Measurements from ENCODE around the gene MET.
"Not testable (repeated sequence)": the region's sequence is repeated elsewhere in the genome, so short reads cannot be mapped to it uniquely, and the experiment has no call there.

The MET gene

GRCh38 chr7:116809636-116810266, 137.8 kb downstream of the MET start:
- DNase-seq (ENCODE audit: low spot score): peak; percentile 95

- DNase-seq (ENCODE audit: low spot score): peak; percentile 90
These were observed 138.5 kb downstream of the MET start for GRCh38 chr7:116810267-116811116.

GRCh38 chr7:116811768-116812167, 139.8 kb downstream of the MET start:
- no peak for DNase-seq (ENCODE audit: low spot score)

- DNase-seq (ENCODE audit: low spot score): peak; percentile 61
These were observed 140.9 kb downstream of the MET start for GRCh38 chr7:116812860-116813259.

- not testable (repeated sequence) for DNase-seq (ENCODE audit: low spot score)
These were observed 141.4 kb downstream of the MET start for GRCh38 chr7:116813371-116813770.

- DNase-seq (ENCODE audit: low spot score): no peak
These were observed 143.0 kb downstream of the MET start for GRCh38 chr7:116815041-116815440.

- no peak for DNase-seq (ENCODE audit: low spot score)
These were observed 148.2 kb downstream of the MET start for GRCh38 chr7:116820149-116820548.

- DNase-seq (ENCODE audit: low spot score): not testable (repeated sequence)
These were observed 149.7 kb downstream of the MET start for GRCh38 chr7:116821647-116822046.

- DNase-seq (ENCODE audit: low spot score): no peak
These were observed 152.5 kb downstream of the MET start for GRCh38 chr7:116824449-116824848.

- no peak for DNase-seq (ENCODE audit: low spot score)
These were observed 156.3 kb downstream of the MET start for GRCh38 chr7:116828281-116828680.

- no peak for DNase-seq (ENCODE audit: low spot score)
These were observed 157.0 kb downstream of the MET start for GRCh38 chr7:116829041-116829440.

- DNase-seq (ENCODE audit: low spot score): no peak
These were observed 157.5 kb downstream of the MET start for GRCh38 chr7:116829493-116829892.

GRCh38 chr7:116832692-116833091, 160.7 kb downstream of the MET start:
- DNase-seq (ENCODE audit: low spot score): no peak

GRCh38 chr7:116834815-116835504, 163.0 kb downstream of the MET start:
- DNase-seq (ENCODE audit: low spot score): peak; percentile 63

GRCh38 chr7:116836048-116836447, 164.1 kb downstream of the MET start:
- no peak for DNase-seq (ENCODE audit: low spot score)

GRCh38 chr7:116836911-116837310, 164.9 kb downstream of the MET start:
- DNase-seq (ENCODE audit: low spot score): peak; percentile 88

- DNase-seq (ENCODE audit: low spot score): no peak
These were observed 165.6 kb downstream of the MET start for GRCh38 chr7:116837586-116837985.

- DNase-seq (ENCODE audit: low spot score): no peak
These were observed 168.3 kb downstream of the MET start for GRCh38 chr7:116840256-116840655.

GRCh38 chr7:116842371-116842770, 170.4 kb downstream of the MET start:
- no peak for DNase-seq (ENCODE audit: low spot score)

- DNase-seq (ENCODE audit: low spot score): no peak
These were observed 171.4 kb downstream of the MET start for GRCh38 chr7:116843378-116843777.

Measured in LoVo (cell line).